ENCODE results near the gene GHITM.
"Not testable (repeated sequence)": the region's sequence is repeated elsewhere in the genome, so short reads cannot be mapped to it uniquely, and the experiment has no call there.

Gene GHITM, protein sequence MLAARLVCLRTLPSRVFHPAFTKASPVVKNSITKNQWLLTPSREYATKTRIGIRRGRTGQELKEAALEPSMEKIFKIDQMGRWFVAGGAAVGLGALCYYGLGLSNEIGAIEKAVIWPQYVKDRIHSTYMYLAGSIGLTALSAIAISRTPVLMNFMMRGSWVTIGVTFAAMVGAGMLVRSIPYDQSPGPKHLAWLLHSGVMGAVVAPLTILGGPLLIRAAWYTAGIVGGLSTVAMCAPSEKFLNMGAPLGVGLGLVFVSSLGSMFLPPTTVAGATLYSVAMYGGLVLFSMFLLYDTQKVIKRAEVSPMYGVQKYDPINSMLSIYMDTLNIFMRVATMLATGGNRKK

DNA sequence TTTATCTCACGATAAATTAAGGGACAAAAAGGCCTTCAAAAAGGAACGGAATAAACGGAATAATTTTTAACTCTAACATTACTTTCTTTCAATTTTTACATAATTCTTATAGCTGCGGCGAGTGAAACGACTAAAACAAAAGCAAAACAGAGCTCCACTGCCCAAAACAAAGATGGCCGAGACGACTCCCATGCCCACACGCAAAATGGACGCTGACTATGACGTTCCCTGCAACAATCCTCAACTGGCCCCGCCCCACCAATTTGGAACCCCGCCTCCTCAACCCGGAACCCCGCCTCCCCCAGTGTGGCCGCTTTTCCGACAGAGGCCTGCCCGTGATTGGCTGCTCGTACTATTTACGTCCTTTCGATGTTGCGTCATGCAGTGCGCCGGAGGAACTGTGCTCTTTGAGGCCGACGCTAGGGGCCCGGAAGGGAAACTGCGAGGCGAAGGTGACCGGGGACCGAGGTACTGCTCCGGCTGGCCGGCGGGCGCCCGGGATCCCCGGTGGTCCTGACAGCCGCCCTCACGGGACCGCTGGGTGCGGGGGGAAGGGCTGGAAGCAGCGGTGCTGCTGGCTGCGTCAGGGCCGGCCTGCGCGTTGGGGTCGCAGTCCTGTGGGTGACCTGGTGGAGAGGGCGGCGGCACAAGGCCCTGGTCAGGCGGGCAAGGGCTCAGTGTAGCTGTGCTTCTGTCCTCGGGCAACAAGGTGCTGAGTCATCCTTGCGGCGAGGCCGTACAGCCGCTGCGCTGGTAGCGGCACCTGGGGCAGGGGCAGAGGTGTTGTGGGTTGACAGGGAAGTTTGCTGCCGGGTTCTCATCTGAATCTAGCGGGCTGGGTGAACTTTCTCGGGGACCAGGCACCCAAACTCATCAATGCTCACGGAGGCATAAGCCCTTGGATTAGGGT, at the start of gene GHITM:
Gene GHITM (plus strand): TSS at position 384 of the 910 bp plus-strand sequence. CDS start 1,992 bp downstream, outside the sequence.
- peak; percentile 98 for DNase-seq (ENCODE audit: low spot score)

DNA sequence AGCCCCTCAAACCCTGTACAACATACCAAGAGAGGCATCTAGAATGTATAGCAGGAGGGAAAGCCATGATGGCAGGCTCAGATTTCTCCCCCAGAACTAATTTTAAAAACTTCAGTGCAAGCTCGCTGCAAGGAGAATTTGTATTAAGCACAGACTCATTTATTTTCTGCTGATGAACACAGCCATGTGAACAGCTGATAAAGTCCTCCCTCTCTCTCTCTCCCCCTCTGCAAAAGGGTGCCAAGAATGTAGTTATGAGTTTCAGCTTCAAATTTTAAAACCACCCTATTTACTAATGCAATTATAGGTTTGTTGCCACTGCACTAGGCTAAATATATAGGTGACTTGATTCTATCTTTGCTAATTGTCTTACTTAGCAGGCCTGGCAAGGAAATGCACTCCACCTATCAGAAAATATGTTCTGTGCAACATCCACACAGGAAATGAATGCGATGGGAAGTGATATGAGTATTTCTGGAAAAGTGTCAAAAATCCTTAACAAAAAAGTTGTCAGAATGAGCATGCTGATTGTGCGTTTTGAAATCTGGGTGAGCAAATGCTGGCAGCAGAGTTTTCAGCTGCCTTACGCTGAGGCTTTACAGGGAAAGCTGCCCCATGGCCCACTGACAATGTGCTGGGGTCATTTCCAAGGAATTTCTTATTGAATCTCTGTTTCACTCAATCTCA, 43.4 kb upstream of the GHITM start:
- no peak for DNase-seq (ENCODE audit: low spot score)

DNA sequence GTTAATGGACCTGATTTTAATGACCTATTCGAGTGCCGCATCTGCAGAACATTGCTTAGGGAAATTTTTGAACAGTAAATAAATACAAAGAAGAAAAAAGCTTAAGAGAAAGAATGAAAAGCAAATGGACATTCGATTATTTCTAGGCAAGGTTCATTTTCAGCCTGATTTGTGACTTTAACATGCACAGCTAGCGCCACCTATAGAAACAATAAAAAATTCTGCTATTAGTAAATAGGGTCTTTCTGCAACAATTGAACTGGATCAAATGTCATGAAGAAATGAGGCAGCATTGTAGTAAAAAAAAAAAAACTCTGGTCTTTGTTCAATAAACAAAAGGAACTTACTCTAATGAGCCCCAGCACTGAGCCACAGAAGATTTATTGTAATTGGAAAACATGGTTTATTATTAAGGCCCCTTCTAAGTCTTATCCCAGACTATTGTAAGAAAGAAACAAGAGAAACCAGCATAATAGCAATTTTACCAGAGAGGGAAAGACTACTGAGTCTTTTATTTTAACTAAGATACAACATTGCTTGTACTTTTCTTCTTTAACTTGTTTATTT, 41.4 kb upstream of the GHITM start:
- DNase-seq (ENCODE audit: low spot score): peak; percentile 38

DNA sequence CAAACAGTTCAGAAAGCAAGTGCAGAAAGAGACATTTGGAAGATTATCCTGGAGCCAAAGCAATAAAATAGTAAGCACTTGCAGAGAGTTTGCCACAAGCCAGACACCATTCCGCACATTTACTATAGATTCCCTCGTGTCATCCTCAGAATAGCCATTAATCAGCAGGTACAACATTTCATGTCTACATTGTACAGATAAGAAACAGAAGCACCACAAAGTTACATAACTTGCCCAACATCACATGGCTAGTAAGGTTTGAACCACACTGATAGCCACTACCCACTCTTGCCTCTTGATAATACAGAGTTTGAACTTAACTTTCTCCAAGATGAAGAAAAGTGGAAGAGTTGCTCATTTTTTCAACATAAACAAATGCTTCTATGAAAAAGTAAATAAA, 40.6 kb upstream of the GHITM start:
- no peak for DNase-seq (ENCODE audit: low spot score)

DNA sequence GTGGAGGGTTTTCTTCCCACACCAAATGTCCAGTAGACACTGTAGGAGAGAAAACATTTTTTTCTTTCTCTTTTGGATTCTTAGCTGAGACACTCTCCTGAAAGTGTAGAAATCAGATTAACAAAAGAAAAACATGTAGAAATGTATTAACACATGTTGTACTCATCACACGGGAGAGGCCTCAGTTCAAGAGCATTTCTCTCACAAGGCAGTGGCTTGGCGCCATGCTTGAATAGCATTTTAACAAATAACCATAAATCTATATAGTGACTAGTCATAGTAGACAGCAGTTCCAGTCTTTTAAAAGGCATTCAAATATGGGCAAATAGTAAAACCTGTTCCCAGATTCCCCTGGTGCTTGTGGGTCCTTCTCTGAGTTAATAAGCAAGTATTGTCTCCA, 38.3 kb upstream of the GHITM start:
- DNase-seq (ENCODE audit: low spot score): no peak

DNA sequence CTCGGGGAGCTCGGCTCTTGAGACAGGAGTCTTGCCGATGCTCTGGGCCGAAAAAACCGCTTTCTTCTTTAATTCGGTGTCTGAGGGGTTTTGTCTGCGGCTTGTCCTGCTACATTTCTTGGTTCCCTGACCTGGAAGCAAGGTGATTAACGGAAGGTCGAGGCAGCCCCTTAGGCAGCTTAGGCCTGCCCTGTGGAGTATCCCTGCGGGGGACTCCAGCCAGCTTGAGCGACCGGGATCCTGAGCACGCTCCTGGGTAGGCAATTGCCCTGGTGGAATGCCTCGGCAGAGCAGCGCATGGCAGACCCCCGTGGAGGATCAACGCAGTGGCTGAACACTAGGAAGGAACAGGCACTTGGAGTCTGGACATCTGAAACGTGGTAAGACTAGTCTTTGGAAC, 30.5 kb upstream of the GHITM start:
- DNase-seq (ENCODE audit: low spot score): no peak

DNA sequence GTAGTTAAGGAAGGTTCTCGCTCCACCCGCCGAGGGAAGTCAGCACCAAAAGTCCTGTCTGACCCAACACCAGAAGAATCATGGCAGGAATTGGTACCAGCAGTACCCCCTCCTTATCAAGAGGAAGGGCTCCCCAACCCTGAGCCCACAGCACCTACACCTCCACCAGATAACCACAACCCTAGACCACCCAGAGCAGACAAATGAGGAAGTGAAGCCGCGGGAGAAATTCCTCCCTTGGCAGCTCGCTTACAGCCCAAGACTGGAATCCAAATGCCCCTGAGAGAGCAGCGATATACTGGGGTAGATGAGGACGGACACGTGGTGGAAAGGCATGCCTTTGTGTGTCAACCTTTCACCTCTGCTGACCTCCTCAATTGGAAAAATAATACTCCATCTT, 29.5 kb upstream of the GHITM start:
- DNase-seq (ENCODE audit: low spot score): not testable (repeated sequence)

DNA sequence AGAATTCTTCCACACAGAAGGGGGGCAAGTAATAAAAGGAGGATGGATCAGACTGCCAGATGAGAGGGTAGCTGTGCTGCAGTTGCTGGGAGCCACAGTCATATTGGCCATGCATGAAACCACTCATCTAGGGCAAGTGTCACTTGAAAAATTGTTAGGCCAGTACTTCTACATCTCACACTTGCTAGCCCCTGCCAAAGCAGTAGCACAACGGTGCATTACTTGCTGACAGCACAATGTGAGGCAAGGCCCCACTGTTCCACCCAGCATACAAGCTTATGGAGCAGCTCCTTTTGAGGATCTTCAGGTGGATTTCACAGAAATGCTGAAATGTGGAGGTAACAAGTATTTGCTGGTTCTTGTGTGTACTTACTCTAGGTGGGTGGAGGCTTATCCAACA, 25.8 kb upstream of the GHITM start:
- DNase-seq (ENCODE audit: low spot score): not testable (repeated sequence)

DNA sequence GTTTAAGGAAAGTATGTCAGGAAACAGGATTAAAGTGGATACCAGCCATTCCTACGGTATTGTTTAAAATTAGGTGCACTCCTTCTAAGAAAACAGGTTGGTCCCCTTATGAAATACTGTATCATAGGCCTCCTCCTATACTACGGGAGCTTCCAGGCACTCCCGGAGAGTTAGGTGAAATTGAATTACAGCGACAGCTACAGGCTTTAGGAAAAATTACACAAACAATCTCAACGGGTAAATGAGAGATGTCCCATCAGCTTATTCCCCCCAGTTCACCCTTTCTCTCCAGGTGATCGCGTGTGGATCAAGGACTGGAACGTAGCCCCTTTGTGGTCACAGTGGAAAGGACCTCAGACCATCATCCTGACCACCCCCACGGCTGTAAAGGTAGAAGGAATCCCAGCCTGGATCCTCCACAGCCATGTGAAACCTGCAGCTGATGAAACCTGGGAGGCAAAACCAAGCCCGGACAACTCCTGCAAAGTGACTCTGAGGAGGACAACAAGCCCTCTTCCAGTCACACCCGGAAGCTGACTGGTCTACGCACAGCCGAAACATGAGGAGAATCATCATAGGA, 25.1 kb upstream of the GHITM start:
- no peak for DNase-seq (ENCODE audit: low spot score)

DNA sequence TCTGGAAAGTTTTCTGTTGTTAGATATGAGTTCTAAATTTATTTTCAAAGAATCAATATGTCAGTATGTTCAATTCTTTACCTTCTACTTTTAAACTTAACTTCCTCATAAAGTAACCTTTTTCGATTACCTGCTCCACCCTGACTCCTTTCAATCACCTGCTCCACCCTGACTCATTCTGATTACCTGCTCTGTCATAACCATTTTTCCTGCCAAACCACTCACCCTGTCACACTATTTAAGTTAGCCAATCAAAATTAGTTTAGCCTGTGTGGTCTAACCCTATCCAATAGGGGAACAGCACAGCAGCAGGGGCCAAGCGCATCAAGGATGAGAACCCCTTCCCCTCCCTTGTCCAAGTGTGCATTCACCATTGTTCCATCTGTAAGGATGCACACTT, 22.1 kb upstream of the GHITM start:
- DNase-seq (ENCODE audit: low spot score): not testable (repeated sequence)

DNA sequence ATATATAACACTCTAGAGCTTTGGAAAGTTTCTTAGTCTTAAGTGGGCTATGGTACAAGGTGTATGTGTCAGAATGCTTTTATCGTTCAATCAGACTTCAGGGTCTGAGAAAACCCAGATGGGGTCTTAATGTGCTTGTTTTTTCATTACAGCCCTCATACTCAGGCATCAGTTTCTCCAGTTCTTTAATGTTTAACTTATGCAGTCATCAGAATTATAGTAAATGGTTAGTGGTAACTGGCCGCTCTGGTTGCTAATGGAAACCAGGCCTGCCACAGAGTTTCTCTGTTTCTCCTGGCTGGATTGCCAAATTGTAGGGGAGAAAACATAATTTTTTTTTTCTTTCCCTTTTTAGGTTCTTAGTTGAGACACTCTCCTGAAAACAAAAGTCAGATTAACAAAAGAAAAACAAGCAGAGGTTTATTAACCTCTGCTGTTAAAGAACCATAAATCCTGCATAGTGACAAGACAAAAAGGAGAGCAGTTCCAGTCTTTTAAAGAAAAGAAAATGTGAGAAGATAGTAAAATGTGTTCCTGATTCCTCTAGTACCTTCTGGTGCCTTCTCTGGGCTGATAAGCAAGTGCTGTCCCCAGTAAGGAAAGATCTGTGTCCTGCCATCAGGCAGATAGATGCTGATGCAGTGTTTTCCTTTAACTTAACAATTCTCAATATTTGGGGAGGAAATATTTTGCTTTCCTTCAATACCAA, 21.5 kb upstream of the GHITM start:
- DNase-seq (ENCODE audit: low spot score): no peak

DNA sequence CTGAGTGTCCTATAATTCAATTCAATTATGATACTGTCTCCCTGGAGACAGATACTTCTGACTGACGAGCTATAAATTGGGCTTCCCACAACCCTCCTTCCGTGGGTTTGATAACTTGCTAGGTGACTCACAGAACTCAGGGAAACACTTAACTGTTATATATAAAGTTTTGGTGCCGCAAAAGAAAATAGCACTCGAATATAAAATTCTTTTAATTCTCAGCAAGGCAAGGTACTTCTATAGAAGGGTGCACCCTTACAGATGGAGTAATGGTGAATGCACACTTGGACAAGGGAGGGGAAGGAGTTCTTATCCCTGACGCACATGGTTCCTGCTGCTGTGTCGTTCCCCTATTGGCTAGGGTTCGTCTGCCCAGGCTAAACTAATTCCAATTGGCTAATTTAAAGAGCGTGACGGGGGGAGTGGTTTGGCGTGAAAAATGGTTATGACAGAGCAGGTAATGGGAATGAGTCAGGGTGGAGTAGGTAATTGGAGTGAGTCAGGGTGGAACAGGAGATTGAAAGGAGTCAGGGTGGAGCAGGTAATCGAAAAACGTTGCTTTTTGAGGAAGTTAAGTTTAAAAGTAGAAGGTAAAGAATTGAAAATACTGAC, 20.8 kb upstream of the GHITM start:
- no peak for DNase-seq (ENCODE audit: low spot score)

DNA sequence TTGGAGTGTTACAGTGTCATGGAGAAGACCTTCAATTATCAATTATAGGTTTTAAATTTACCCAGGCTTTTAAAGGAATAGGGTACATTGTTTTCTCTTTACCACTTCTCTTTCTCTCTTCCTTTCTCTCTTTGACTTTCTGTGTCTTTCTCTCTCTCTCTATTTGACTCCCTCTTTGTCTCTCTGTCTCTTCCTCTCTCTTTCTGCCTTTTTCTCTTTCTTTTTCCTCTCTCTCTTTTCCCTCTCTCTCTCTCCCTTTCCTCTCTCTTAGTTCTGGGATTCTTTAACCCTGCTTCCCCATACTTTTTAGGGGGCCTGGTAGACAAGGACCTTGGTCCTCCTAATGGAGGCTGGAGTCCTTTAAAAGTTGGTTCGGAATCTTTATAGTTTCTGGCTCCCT, 15.9 kb upstream of the GHITM start:
- DNase-seq (ENCODE audit: low spot score): no peak

DNA sequence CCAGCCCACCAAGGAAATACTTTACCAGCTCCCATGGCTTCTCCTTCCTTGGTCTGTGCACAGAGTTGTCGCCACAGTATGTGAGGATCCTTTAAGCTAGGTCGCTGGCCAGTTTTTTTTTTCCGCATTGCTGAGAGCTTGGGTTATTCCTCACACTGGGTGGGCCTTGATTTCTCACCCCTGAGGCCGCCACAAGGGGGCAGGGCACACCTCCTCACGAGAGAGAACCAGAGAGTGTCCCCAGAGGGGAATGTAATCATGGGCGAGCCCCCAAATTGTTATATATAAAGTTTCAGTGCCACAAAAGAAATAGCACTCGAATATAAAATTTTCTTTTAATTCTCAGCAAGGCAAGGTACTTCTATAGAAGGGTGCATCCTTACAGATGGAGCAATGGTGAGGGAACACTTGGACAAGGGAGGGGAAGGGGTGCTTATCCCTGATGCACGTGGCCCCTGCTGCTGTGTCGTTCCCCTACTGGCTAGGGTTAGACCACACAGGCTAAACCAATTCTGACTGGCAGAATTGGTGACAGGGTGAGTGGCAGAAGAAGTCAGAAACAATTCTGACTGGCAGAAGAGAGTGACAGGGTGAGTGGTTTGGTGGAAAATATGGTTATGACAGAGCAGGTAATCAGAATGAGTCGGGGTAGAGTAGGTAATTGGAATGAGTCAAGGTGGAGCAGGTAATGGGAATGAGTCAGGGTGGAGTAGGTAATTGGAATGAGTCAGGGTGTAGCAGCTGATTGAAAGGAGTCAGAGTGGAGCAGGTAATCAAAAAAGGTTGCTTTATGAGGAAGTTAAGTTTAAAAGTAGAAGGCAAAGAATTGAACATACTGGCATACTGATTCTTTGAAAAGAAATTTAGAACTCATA, 13.2 kb upstream of the GHITM start:
- peak; percentile 43 for DNase-seq (ENCODE audit: low spot score)

DNA sequence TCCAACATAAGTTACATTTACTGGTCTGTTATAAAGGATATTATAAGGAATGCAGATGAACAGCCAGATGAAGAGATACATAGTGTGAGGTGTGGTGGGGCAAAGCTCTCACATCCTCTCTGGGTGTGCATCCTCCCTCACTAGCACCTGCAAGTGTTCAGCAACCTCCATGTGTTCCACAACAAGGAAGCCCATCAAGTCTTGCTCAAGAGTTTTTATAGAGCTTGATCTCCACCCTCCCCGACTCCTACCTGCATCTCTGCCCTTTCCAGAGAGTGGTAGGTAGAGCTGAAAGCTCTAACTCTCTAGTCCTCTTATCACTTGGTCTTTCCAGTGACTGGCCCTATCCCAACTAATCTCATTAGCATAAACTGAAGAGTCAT, 12.5 kb upstream of the GHITM start:
- no peak for DNase-seq (ENCODE audit: low spot score)

DNA sequence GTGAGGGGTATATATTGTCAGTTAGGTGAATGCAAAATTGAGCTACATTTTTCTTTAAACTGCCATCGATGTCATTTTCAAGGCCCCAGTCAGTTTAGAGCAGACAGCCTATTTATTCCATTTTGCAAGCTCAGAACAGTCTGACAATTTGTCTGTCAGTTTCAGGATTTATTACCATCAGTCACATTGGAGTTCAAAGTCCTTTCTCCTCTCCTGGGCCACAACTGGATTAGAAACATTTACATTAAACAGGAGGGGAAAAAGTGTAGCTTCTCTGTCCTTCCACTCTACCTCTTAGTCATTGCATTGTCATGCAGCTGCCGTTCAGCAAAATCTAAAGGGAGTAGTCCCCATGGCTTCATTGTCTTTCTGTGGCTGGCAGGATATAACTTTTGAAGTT, 3.5 kb upstream of the GHITM start:
- DNase-seq (ENCODE audit: low spot score): no peak

DNA sequence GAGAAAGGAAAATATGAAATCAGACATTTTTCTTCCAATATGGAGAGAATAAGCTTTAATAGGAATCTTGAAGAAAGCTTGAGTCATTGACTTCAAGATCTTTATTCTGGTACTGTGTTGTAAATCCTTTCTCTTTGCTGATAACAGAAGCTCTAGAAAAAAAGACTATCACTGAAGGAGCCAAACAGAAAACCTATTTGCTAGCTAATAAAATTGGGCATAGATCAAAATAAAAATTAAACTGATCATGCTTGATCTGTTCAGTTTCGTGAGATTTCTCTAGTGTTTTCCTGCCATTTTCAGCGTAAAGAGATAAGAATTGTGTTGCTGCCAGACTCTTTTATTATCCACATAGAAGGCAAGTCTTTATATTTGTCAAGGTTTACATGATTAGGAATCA, 1.5 kb upstream of the GHITM start:
- no peak for DNase-seq (ENCODE audit: low spot score)

DNA sequence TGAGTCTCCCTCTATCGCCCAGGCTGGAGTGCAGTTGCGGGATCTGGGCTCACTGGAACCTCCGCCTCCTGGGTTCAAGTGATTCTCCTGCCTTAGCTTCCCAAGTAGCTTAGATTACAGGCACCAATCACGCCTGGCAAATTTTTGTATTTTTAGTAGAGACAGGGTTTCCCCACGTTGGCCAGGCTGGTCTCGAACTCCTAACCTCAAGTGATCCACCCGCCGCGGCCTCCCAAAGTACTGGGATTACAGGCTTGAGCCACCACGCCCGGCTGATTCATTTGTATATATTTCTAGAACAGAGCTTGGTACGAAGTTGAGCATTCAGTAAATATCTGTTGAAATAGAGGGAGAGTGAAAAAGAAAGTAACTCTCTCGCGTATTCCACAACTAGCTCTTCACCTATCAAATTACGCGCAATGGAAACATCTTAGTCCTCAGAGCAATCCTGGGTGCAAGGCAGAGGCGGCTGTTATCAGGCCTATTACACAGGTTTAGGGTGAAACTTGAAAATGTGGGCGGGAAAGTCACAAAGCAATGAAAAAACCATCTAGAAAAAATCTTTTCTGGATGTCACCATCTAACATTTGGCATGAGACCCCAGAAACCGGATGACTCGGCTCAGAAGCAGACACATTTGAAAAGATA, 707 bp upstream of the GHITM start:
- no peak for DNase-seq (ENCODE audit: low spot score)

DNA sequence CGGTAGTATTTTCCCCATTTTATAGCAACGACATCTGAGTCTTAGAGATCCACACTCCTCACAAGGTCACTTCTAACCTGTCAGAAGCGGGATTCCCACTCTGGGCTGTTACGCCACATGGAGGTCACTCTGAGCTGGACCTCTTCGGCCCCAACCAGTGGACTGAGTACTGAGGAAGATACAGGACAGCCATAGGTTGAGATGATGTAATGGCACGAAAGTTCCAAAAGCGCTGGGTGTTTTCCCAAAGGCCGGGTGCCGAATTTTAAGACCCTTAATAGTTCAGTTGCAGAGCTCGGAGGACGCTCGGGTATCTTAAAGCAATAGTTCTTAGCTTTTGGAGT, 699 bp downstream of the GHITM start:
- no peak for DNase-seq (ENCODE audit: low spot score)

DNA sequence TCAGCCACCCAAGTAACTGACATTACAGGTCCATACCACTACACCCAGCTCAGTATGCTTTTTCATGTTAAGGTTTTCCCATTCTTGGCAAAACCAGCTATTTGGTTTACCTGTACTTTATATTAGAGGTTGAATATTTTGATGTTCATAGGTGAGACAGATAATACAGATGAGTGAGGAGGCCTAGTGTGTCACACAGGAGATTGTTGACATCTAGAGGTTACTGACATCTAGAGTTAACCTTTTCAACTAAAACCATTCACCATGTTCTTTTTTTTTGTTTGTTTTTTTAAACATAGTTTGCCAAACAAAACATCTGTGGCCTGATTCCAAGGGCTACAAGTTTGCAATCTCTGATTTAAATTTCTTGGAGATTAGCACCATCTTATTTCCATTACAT, 8.0 kb downstream of the GHITM start:
- DNase-seq (ENCODE audit: low spot score): no peak
